HUDEP-2 (cell line): ENCODE data around the gene TBC1D14.
"Not testable (repeated sequence)": the region's sequence is repeated elsewhere in the genome, so short reads cannot be mapped to it uniquely, and the experiment has no call there.

Source experiments
- DNase-seq, 76 experiments: peaks; one replicate each; lab custom pipeline; 2025; ENCODE audit not compliant: unreplicated experiment in 76 of 76; lab: John Stamatoyannopoulos, UW

TBC1D14 gene

DNA sequence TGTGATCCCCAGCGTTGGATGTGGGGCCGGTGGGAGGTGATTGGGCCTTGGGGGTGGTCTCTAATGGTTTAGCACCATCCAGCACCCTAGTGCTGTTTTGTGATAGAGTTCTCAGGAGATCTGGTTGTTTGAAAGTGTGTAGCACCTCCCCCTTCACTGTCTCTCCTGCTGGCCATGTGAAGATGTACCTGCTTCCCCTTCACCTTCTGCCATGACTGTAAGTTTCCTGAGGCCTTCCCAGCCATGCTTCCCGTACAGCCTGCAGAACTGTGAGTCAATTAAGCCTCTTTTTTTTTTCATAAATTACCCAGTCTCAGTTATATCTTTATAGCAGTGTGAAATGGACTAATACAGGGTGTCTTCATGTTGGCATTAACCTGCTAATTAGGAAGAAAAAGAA, 19.3 kb upstream of the TBC1D14 start:
- no peak for DNase-seq

- not testable (repeated sequence) for DNase-seq
Observed at GRCh38 chr4:6890971-6891370, 18.7 kb upstream of the TBC1D14 start.

DNA sequence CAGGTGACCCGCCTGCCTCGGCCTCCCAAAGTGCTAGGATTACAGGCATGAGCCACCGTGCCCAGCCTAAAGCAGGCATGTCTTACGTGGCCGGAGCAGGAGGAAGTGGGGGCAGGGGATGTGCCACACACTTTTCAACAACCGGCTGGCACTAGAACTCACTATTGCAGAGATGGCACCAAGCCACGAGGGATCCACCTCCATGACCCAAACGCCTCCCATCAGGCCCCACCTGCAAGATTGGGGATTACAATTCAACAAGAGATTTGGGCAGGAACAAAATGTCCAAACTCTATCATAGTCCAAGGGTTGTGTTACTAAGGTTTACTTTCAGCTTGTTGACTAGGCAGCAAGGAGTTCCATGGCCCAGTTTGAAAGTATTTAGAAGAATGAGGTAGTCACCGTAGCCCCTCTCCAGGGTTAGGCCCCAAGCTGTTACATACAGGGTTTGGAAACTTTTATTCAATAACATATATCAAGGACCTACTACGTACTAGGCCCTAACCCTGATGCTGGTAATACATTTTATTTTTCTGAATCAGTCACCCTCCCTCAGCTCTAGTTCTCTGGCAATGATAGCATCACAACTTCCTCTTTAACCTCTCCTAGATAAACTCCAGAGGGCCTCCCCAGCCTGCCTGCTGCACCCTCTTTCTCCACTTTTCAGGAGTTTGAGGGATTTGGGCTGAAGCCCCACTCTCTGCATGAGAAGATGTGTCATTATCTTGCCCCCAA, 18.0 kb upstream of the TBC1D14 start:
- DNase-seq: peak in 47 of 76 experiments; percentile 6 to 80 (median 39)

DNA sequence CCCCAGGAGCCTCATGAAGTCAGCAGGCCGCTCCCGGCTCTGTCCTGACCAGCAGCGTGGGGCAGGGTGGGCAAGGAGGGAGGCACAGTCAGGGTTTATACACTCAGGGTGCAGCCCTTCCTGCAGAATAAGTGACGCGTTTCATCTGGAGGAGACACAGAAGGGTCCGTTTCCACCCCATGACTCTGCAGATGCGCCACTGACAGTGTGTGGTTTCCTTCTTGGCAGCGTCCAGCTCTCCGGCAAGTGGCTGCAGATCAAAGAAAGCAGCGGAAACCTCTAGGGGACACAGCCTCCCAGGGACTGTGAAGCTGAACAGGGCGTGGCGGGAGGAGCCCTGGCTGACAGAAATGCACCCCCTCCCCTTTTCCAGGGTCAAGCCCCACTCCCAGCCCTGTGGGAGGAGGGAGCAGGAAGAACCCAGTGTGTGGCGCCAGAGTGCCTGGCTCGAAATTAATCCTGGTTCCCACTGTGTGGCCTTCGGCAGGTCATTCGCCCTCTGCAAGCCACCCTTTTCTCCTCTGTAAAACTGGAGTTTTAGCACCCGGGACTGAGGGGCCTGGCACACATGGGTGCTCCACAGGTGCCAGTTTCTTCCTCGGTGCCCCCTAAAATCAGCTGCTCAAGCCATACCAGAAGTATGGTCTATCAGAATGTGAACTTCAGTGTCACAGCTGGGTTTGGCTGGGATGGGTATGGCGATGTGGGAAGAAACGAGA, 17.3 kb upstream of the TBC1D14 start:
- DNase-seq: peak in 74 of 76 experiments; percentile 31 to 91 (median 77)

DNA sequence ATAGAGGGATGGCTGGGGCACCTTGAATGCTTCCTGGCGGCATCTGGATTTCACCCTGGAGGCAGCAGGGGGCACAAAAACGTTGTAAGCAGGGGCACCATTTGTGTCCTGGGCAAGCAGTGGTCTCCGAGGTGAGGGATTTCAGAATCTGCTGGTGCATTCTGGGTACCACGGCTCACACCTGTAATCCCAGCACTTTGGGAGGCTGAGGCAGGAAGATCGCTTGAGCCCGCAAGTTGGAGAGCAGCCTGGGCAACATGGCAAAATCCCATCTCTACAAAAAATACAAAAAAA, 16.8 kb upstream of the TBC1D14 start:
- DNase-seq: no peak

DNA sequence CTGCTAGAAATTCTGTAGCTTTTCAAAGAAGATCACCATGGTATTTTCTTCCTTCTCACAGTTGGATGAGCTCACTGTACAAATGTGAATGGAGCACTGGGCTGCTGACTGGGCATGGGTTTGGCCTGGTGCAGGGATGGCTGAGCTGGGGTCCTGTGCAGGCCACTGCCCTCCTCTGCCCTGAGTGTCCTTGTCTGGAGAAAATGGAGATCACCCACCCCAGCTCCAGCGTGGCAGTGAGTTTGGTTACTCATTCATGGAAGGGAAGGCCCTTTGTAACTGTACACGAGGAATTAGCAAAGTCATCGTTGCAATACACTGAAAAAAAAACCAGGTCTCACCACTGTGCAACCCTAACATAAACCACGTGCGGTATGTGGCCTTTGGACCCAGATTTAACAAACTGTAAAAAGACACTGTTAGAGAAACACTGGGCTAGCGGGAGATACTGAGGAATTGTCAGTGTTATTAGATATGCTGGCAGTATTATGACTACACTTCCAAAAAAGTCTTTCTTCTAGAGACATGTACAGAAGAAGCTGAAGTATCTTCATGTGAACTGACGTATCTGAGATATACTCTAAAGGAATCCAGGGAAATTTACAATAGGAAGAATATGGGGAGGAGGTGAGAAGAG, 16.1 kb upstream of the TBC1D14 start:
- DNase-seq: peak in 1 of 76 experiments; percentile 3

DNA sequence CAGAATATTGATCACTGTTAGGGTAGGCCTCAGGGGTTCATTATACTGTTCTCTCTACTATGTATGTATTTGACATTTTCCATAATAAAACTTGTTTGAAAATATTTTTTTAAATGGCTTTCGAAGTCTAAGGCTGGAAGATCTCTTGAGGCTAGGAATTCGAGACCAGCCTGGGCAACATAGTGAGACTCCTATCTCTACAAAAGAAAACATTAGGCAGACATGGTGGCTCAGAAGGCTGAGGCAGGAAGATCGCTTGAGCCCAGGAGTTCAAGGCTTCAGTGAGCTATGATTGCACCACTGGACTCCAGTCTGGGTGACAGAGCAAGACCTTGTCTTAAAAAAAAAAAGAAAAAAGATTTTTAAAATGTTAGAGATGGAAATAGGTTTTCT, 15.5 kb upstream of the TBC1D14 start:
- no peak for DNase-seq

DNA sequence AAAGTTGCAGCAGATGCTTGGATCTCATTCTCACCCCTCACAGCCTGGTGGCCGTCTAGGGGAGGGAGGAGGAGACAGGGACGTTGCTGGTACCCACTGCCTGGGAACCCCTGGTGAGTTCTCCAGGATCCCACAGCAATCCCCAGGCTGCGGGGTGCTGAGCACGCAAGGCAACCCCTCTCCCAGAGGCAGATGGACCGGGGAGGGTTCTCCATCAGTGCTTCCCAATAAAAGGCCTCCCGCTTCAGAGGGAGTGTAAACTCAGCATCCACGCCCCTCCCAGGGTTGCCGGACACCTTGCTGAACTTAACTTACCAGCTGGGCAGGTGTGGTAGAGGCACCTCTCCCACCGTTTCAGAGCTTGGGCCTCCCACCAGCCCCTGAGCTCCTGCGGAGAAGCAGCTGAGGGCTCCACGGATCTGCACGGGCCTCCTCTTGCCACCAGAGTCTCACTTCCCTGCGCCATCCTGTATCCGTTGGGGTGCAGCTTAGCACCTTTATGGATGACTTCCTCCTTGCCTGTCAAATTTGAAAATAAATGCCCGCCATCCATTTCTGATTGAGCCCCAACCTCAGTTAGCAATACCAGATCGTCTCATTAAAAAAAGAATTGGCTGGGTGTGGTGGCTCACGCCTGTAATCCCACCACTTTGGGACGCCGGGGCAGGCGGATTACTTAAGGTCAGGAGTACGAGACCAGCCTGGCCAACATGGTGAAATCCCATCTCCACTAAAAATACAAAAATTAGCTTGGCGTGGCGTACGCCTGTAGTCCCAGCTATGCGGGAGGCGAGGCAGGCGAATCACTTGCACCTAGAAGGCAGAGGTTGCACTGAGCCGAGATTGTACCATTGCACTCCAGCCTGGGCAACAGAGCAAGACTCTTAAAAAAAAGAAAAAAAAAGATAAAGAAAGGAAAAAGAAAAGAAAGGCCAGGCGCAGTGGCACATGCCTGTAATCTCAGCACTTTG, 14.8 kb upstream of the TBC1D14 start:
- DNase-seq: no peak

DNA sequence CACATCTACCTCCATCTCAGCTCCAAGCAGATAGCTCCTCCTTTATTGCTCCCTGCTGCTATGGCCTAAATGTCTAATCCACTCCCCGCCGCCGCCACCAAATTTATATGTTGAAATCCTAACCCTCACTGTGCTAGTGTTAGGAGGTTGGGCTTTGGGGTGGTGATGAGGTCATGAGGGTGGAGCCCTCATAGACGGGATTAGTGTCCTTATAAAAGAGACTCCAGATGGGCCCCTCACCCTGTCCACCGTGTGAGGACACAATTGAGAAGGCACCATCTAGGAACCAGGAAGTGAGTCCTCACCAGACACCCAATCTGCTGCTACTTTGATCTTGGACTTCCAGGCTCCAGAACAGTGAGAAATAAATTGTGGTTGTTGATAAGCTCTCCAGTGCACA, 13.6 kb upstream of the TBC1D14 start:
- no peak for DNase-seq

DNA sequence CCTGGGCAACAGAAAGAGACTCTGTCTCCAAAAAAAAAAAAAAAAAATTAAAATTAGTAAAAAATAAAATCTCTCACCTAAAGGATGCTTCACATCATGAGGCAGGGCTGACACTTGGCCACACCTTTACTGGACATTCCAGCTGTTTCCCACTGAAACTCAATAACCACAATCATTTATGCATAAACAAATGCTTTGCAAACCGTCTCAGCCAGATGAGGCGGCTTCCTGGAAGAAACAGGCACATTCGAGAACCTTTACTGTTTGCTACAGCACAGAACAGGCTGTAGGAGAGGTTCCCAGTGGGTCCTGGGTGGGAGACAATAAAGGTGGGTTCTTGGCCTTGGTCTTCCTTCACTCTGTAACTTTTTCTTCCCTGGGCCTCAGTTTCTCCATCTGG, 10.9 kb upstream of the TBC1D14 start:
- no peak for DNase-seq

DNA sequence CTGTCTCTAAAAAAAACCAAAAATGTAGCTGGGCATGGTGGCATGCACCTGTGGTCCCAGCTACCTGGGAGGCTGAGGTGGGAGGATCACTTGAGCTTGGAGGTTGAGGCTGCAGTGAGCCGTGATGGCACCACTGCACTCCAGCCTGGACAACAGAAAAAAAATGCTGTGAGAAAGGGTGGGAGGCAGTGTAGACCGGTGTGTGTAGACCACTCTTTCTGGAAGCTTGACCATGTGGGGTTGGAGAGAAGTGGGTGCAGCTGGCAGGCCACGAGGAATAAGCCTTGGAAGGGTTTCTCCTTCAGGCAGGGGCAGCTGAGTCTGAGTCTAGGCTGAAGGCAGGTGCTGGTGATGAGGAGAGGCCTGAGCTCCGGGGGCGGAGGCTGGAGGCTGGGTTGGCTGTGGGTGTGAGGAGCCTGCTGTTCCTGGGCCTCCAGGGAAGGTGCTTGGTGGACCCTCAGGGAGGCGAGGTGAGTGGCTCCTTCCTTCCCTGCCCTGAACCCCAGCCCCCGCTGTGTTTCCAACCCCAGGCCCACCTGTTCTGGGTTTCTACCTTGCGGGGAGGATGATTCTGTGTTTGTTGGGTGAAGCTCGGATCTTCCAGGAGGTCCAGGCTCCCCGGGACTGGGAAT, 9.3 kb upstream of the TBC1D14 start:
- no peak for DNase-seq

GRCh38 chr4:6900956-6901355, 8.7 kb upstream of the TBC1D14 start:
- no peak for DNase-seq

GRCh38 chr4:6901669-6902317, 7.8 kb upstream of the TBC1D14 start:
- no peak for DNase-seq

- peak in 1 of 76 experiments; percentile 26 for DNase-seq
Observed at GRCh38 chr4:6902318-6903042, 7.1 kb upstream of the TBC1D14 start.

DNA sequence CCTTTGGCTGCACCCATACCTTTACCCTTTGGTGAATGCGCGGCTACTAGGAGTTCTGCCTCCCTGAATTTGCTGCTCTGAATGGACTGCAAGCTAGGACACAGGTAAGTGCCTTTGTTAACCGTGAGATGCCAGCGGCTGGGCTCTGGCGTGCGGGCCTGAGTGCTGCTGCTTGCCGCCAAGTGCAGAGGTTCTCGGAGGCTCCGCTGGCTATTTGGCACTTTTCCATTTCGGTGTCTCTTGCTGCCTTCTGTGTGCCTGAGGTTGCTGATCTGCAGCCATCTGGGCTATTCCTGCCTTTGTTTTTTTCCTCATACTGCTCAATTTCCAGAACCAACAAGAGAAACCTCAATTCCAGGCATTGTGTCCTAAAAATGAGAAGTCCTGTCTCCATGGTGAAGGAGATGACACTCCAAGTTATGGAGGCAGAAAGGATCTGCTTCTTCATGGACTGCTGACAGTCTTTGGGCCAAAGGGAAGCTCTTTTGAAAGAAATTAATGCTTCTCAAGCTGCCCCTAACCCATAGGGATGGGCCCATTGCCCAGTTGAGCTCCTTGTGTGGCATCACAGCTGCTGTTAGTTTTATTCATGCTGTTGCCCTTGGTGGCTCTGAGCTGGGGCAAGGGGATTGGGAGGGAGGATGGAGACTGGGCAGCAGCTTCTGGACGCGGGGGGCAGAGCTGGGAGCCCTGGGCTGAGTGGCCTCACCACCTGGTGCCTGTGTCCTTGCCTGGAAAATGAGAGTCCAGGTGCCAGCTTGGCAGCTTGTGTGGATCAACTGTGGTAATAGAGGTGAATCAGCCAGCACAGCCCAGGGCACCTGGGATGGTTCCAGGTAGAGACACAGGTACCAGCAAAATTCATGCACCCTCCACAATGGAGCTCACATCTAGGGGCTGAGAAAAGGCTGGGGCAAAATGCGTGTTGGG, 3.8 kb upstream of the TBC1D14 start:
- DNase-seq: no peak

DNA sequence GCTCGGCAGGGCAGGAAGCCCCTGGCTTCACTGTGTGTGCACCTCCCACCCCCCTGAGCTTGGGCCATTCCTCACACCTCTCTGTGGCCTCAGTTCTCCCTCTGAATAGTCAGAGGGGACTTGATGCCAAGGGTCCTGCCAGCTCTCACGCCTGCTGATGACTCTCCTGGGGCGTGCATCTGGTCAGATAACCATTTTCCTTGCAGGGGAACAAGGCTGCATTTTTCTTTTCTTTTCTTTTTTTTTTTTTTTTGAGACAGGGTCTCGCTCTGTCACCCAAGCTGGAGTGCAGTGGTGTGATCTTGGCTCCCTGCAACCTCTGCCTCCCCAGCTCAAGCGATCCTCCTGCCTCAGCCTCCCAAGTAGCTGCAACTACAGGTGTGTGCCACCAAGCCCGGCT, 3.1 kb upstream of the TBC1D14 start:
- not testable (repeated sequence) for DNase-seq

DNA sequence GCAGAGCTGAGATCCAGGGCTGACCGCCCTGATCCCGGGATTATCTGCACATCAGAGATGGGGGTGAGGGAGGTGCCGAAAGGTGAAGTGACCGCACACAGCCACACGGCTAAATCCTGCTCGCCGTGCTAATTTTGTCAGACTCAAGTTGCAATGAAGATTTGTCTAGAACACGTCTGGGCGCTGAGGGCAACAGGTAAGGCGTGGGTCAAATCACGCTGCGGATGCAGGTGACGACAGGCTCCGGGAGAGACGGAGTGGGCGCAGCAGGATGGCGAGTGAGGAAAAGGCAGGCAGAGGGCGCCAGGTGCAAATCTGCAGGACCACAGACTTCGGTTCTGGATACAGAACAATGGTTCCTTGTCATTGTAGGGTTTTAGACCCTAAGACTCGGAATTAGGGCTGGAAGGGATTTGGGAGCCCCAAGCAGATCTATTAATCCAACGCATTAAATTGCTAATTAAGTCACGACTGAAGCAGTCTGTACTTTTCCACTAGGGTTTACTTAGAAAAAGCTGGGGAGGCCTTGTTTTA, 1.9 kb upstream of the TBC1D14 start:
- DNase-seq: peak in 6 of 76 experiments; percentile 0 to 20 (median 12)
